SK-N-MC (cell line): Measurements from ENCODE around the gene NIPAL4.
"Not testable (repeated sequence)": the region's sequence is repeated elsewhere in the genome, so short reads cannot be mapped to it uniquely, and the experiment has no call there.

Experiments used
- EZH2 ChIP-seq: fragments of 200-600 bp; sonication (generic); IDR thresholded peaks from one replicate; pipeline ENCODE4 v1.6.1; 2017; ENCODE audit warnings: antibody characterized with exemption
- FOXP2 ChIP-seq: optimal IDR thresholded peaks from 2 replicates; pipeline ENCODE3; 2011; ENCODE audit warnings: mild to moderate bottlenecking, moderate library complexity; ENCODE audit not compliant: insufficient read depth; ENCODE audit errors: extremely low read length, control extremely low read depth
- POLR2AphosphoS5 ChIP-seq: IDR thresholded peaks from 2 replicates; pipeline ENCODE4 v1.6.1; 2012; ENCODE audit warnings: mild to moderate bottlenecking, low read depth, low read length, borderline replicate concordance

DNA sequence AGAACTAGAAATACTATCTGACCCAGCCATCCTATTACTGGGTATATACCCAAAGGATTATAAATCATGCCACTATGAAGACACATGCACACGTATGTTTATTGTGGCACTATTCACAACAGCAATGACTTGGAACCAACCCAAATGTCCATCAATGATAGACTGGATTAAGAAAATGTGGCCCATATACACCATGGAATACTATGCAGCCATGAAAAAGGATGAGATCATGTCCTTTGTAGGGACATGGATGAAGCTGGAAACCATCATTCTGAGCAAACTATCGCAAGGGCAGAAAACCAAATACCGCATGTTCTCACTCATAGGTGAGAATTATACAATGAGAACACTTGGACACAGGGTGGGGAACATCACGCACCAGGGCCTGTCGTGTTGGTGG is 30.1 kb upstream of the NIPAL4 start:
- TF ChIP-seq EZH2, POLR2AphosphoS5, FOXP2: not testable (repeated sequence)
